PFSK-1 (cell line): Measurements from ENCODE around the gene CLEC17A.

Experiments used
- POLR2AphosphoS5 ChIP-seq: IDR thresholded peaks from 2 replicates; pipeline ENCODE4 v1.6.1; 2012; ENCODE audit warnings: low read depth, mild to moderate bottlenecking, control low read depth, low read length, moderate library complexity
- REST ChIP-seq, 2 experiments: IDR thresholded peaks; 2 replicates each; pipeline versions ENCODE4 v1.6.1 to v1.8.0; 2011 to 2012; ENCODE audit warnings: low read depth in 2 of 2, low read length in 2 of 2, control low read depth in 1 of 2, inconsistent platforms in 1 of 2, mild to moderate bottlenecking in 1 of 2, moderate library complexity in 1 of 2; ENCODE audit not compliant: insufficient read depth in 1 of 2
- TAF1 ChIP-seq: IDR thresholded peaks from 2 replicates; pipeline ENCODE4 v1.6.1; 2012; ENCODE audit warnings: low read length, control low read depth, borderline replicate concordance; ENCODE audit not compliant: insufficient read depth

DNA sequence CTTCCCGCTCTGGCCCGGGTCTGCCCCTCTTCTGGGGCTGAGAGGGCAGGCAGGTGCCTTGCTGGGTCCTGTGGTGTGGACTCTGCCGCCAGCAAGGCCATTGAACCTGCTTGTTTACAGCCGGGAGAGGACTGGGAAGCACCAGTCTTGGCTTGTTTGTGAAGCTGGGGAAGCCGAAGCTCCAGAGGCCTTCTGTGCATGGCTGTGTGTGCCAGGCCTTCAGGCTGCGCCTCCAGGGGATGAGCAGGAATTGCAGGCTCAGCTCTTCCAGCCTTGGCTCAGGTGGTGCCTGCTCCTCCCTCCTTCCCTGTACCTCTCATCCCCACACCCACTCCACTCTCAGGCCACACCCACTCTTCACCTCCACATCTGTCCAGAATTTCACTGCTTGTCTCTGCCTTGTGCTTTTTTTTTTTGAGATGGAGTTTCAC, 28.5 kb upstream of the CLEC17A start:
- TF ChIP-seq REST (IDR thresholded peaks at IDR 0.05; ENCODE audit: insufficient read depth in 1 of 2, low read depth in 2 of 2, low read length in 2 of 2): no peak
- no peak for TF ChIP-seq TAF1
- TF ChIP-seq POLR2AphosphoS5: no peak
